SJCRH30 (cell line): ENCODE results near the gene RNF19B. TPM values are rescaled to one million over a fixed set of nuclear protein-coding genes. Genes with fewer than 3 reads are reported as not detected.
"Not testable (repeated sequence)": the region's sequence is repeated elsewhere in the genome, so short reads cannot be mapped to it uniquely, and the experiment has no call there.

Experiments used
- DNase-seq, 2 experiments: peaks; one replicate each; pipeline ENCODE4 v3.0.0-alpha.2; 2015 to 2020
- H3K27ac ChIP-seq: fragments of 250-450 bp; sonication (Bioruptor Pico); 2 replicates; pipeline ENCODE4 v1.5.1; 2020; ENCODE audit warnings: mild to moderate bottlenecking, moderate library complexity
- H3K27me3 ChIP-seq: fragments of 250-450 bp; sonication (Bioruptor Pico); 2 replicates; pipeline ENCODE4 v1.5.1; 2020; ENCODE audit warnings: mild to moderate bottlenecking, moderate library complexity
- H3K36me3 ChIP-seq: fragments of 250-450 bp; sonication (Bioruptor Pico); 2 replicates; pipeline ENCODE4 v1.5.1; 2020; ENCODE audit warnings: mild to moderate bottlenecking, moderate library complexity
- H3K4me1 ChIP-seq: fragments of 250-450 bp; sonication (Bioruptor Pico); 2 replicates; pipeline ENCODE4 v1.5.1; 2020; ENCODE audit warnings: mild to moderate bottlenecking, moderate library complexity
- H3K4me3 ChIP-seq: fragments of 250-450 bp; sonication (Bioruptor Pico); 2 replicates; pipeline ENCODE4 v1.5.1; 2020; ENCODE audit warnings: mild to moderate bottlenecking, moderate library complexity
- H3K9me3 ChIP-seq: fragments of 250-450 bp; sonication (Bioruptor Pico); replicated peaks from 2 replicates; pipeline ENCODE4 v1.5.1; 2020; ENCODE audit warnings: mild to moderate bottlenecking, moderate library complexity
- total RNA-seq: library from RNA; depleted of rRNA; stranded (reverse); fragments of >200 nt; shearing (Covaris generic); gene quantifications from 2 replicates; pipeline ENCODE4 v1.2.3, GENCODE V29; 2014

RNF19B gene
- total RNA-seq, 1 experiment from 2014 or later, result 10.5 TPM

DNA sequence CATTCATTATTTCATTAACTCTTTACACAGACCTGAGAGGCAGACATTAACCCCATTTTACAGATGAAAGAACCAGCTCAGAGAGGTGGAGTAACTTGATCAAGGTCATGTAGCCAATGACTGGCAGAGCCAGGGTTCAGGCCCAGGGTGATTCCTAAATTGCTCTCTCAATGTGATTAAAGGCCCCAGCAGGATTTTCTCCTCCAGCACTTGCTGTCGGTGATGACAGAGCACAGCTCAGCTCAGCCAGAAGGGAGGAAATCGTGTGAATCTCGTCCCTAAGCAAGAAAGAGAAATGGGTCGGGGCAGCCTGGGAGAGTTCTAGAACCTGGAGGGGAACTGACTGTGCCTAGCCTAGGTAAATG is 19.5 kb upstream of the RNF19B start:
- H3K4me1 ChIP-seq, result peaks cover 2% of the 10 kb centered on the region
- no peaks in the 10 kb centered on the region for H3K27me3 ChIP-seq
- no peaks in the 10 kb centered on the region for H3K36me3 ChIP-seq
- no peaks in the 10 kb centered on the region for H3K9me3 ChIP-seq
- H3K4me3 ChIP-seq, result no peak overlapping the region
- H3K27ac ChIP-seq, result no peak overlapping the region
- DNase-seq, result no peak

DNA sequence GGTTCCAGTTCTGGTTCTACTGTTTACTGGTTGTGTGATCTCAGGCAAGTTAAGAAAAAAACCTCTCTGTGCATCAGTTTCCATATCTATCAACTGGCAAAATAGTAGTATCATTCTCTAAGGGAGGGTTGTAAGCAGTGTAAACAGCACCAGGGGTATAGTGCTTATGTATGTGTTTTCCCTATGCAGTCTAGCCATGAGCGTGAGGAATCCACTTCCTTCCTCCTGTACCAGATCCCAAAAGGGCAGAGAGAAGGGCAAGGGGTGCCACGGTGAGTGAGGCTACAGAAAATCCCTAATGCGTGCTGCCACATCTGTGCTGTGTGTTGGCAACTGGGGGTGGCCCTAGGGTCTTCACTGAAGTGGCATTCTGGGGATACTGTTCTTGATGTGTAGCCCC is 18.4 kb upstream of the RNF19B start:
- H3K4me1 ChIP-seq, result no peaks in the 10 kb centered on the region
- no peaks in the 10 kb centered on the region for H3K9me3 ChIP-seq
- no peak overlapping the region for H3K4me3 ChIP-seq
- H3K36me3 ChIP-seq, result no peaks in the 10 kb centered on the region
- no peaks in the 10 kb centered on the region for H3K27me3 ChIP-seq
- no peak for DNase-seq
- no peak overlapping the region for H3K27ac ChIP-seq

DNA sequence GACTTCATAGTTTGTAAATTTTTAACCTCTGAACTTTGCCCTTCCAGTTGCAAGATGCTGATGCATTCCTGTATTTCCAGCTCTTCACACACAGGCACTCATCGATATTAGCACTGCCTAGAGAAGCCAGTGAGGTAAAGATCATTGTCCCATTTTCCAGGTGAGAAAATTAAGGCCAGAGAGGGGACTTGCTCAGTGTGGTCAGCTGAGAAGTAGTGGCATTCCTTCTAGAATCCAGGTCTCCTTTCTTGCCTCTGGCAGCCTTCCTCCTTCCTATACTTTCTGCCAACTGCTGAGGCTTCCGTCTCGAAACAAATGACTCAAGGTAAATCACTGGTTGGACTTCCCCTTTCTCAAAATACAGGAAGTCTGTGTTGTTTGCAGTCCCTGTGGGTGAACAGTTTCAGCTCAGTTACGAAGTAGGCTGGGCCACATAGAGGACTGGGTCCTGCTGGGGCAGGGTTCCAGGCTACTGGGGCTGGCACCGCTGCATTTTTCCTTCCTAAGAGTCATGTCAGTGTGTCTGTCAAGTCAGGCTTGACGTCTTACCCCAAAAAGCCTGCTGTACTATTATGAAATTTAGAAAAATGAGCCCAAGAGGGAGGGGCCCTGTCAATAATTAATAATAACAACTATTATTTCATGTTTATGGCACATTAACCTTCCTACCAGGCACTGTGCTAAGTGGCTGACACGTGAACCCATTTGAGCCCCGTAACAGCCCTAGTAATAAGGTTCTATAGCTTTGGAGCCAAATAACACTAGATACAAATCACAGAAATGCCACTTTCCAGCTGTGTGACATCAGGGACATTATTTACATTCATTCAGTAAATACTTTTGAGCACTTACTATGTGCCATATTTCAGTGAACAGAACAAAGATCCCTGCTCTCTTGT is 16.6 kb upstream of the RNF19B start:
- Histone ChIP-seq H3K4me3 (no peak overlapping the region), H3K27ac (no peak overlapping the region), H3K4me1 (no peaks in the 10 kb centered on the region), H3K9me3 (0 out of 2 replicates have a peak, but pooled peaks cover 2% of the 10 kb centered on the region), H3K27me3 (no peaks in the 10 kb centered on the region), H3K36me3 (no peaks in the 10 kb centered on the region)
- DNase-seq, result no peak

DNA sequence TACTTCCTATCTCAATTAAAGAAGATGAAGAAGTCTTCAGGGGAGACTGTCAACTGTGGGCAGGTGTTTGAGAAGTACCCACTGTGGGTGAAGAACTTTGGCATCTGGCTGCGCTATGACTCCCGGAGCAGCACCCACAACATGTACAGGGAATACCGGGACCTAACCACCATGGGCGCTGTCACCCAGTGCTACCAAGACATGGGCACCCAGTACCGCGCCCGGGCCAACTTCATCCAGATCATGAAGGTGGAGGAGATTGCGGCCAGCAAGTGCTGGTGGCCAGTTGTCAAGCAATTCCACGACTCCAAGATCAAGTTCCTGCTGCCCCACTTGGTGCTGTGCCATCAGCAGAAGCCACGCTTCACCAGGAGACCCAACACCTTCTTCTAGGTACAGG is 15.5 kb upstream of the RNF19B start:
- no peaks in the 10 kb centered on the region for H3K4me1 ChIP-seq
- DNase-seq, result no peak
- no peak overlapping the region for H3K27ac ChIP-seq
- H3K27me3 ChIP-seq, result no peaks in the 10 kb centered on the region
- 0 out of 2 replicates have a peak, but pooled peaks cover 2% of the 10 kb centered on the region for H3K9me3 ChIP-seq
- H3K36me3 ChIP-seq, result no peaks in the 10 kb centered on the region
- H3K4me3 ChIP-seq, result no peak overlapping the region

DNA sequence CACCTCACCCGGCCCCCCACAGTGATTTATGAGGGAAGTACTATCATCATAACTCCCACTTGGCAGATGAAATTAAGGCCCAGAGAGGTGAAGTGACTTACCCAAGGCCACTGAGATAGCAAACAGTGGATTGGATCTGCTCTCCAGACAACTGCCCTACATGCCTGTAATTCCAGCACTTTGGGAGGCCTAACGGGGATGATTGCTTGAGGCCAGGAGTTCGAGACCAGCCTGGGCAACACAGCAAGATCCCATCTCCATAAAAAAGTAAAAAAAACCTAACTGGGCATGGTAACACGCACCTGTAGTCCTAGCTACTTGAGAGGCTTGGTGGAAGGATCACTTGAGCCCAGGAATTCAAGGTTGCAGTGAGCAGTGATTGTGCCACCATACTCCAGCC is 14.2 kb upstream of the RNF19B start:
- Histone ChIP-seq H3K9me3 (0 out of 2 replicates have a peak, but pooled peaks cover 2% of the 10 kb centered on the region), H3K27me3 (no peaks in the 10 kb centered on the region), H3K27ac (no peak overlapping the region), H3K4me1 (no peaks in the 10 kb centered on the region), H3K4me3 (no peak overlapping the region), H3K36me3 (no peaks in the 10 kb centered on the region)
- no peak for DNase-seq

DNA sequence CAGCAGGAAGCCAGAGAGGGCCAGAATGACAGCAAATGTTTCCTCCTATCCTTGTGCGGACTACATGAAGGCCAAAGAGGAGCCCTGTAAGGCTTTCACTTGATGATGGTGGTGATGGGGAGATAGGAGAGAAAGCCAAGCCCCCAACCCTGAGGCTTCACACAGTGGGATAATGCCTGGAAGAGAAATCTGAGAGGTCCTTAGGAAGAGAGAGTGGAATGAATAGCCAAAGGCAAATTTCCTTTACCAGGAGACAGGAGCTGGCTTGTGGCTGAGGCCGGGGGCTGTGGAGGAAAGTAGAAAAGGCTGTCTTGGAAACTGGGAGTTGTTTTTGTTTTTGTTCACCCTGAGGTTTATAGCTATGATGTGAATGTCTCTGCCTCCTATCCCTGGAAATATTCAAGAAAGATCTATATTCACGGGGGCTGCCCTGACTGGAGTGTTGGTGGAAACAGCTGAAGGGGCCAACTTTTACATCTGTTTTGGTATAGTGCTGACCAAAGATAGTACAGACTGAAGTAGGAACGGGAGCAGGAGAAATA is 13.0 kb upstream of the RNF19B start:
- 0 out of 2 replicates have a peak, but pooled peaks cover 2% of the 10 kb centered on the region for H3K9me3 ChIP-seq
- no peaks in the 10 kb centered on the region for H3K36me3 ChIP-seq
- no peak for DNase-seq
- H3K27me3 ChIP-seq, result peaks cover under 1% of the 10 kb centered on the region; the same call in 1 of the 2 replicates
- H3K4me3 ChIP-seq, result no peak overlapping the region
- no peak overlapping the region for H3K27ac ChIP-seq
- H3K4me1 ChIP-seq, result no peaks in the 10 kb centered on the region

DNA sequence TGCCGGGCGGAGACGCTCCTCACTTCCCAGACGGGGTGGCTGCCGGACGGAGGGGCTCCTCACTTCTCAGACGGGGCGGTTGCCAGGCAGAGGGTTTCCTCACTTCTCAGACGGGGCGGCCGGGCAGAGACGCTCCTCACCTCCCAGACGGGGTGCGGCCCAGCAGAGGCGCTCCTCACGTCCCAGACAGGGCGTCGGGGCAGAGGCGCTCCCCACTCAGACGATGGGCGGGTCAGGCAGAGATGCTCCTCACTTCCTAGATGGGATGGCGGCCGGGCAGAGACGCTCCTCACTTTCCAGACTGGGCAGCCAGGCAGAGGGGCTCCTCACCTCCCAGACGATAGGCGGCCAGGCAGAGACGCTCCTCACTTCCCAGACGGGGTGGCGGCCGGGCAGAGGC is 10.4 kb upstream of the RNF19B start:
- H3K36me3 ChIP-seq, H3K9me3 ChIP-seq, H3K27ac ChIP-seq, DNase-seq, H3K4me1 ChIP-seq, H3K4me3 ChIP-seq: not testable (repeated sequence)
- peaks cover 12% of the 10 kb centered on the region; the same call in 1 of the 2 replicates for H3K27me3 ChIP-seq

DNA sequence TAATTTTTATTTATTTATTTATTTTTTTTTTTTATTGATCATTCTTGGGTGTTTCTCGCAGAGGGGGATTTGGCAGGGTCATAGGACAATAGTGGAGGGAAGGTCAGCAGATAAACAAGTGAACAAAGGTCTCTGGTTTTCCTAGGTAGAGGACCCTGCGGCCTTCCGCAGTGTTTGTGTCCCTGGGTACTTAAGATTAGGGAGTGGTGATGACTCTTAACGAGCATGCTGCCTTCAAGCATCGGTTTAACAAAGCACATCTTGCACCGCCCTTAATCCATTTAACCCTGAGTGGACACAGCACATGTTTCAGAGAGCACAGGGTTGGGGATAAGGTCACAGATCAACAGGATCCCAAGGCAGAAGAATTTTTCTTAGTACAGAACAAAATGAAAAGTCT is 8.8 kb upstream of the RNF19B start:
- peaks cover 12% of the 10 kb centered on the region; the same call in 1 of the 2 replicates for H3K27me3 ChIP-seq
- not testable (repeated sequence) for DNase-seq, H3K4me1 ChIP-seq, H3K27ac ChIP-seq, H3K9me3 ChIP-seq, H3K36me3 ChIP-seq
- peak overlapping the region; percentile 58 for H3K4me3 ChIP-seq

DNA sequence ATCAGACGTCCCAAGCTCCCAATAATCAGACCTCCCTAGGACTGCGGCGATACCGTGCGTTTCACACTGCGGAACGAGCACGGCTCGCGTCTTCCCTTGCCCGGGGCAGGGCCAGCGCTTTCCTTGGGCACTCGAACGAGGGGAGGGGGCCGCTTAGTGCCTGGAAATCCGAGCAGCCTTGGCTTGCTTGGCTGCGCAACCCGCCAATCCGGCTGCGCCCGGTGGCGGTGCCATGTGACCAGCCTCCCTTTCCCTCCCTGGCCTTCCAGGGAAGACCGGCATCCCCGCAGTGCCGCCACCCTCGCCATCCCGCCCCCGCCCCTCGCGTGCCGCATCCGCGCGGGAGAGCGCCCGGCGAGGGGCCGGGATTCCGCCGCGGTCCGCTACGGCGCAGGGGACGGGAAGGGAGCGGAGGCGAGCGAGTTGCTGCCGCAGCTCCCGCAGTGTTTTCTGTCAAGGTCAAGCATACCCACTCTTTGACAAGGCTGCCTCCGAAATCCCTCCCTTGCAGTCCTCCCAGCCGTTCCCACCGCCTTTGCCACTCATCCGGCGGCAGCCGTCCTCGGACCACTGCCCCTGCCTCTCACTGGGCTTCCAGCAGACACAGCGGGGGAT is 8.3 kb upstream of the RNF19B start:
- Histone ChIP-seq H3K4me3 (peak overlapping the region; percentile 58), H3K36me3 (no peaks in the 10 kb centered on the region), H3K4me1 (no peaks in the 10 kb centered on the region), H3K9me3 (0 out of 2 replicates have a peak, but pooled peaks cover 2% of the 10 kb centered on the region), H3K27me3 (peaks cover 12% of the 10 kb centered on the region), H3K27ac (no peak overlapping the region)
- peak; percentile 76 to 83 for DNase-seq

DNA sequence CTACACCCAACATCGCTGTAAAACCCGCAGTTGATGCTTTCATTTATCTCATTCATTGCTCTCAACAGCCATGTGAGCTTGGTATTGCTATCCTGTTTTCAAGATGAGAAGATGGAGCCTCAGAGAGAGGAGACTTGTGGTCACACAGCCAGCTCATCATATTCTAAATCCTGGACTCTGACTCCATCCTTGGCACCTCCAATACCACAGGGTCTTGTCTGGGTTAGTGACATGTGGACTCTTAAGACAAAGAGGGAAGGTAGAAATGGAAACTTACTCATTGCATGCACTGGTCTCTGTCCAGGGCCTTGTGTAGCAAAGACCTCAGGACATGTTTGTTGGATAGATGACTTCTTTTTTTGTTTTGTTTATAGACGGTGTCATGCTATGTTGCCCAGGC is 7.0 kb upstream of the RNF19B start:
- no peaks in the 10 kb centered on the region for H3K36me3 ChIP-seq
- DNase-seq, result no peak
- H3K4me3 ChIP-seq, result no peak overlapping the region
- H3K4me1 ChIP-seq, result no peaks in the 10 kb centered on the region
- H3K27ac ChIP-seq, result no peak overlapping the region
- H3K27me3 ChIP-seq, result peaks cover 12% of the 10 kb centered on the region
- no peaks in the 10 kb centered on the region for H3K9me3 ChIP-seq

DNA sequence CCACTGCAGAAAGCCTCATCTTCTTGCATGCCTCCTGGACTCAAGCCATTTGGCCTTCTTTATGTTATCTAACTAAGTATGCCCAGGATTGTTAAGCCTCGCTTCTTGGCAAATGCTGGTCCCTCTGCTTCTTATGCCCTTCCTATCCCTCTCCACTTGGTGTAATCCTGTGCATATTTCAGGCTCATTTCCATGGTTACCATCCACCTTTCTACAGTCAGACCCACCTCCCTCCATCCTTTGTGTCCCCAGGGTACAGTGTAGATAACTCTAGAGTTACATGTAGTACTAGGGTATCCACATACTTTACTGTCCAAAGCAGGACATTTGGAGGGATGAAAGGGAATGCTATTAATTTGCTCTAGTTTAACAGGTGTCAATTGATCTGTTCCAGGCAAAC is 6.5 kb upstream of the RNF19B start:
- no peaks in the 10 kb centered on the region for H3K9me3 ChIP-seq
- no peak for DNase-seq
- H3K27ac ChIP-seq, result no peak overlapping the region
- H3K36me3 ChIP-seq, result no peaks in the 10 kb centered on the region
- no peaks in the 10 kb centered on the region for H3K4me1 ChIP-seq
- H3K4me3 ChIP-seq, result no peak overlapping the region
- H3K27me3 ChIP-seq, result peaks cover 12% of the 10 kb centered on the region

DNA sequence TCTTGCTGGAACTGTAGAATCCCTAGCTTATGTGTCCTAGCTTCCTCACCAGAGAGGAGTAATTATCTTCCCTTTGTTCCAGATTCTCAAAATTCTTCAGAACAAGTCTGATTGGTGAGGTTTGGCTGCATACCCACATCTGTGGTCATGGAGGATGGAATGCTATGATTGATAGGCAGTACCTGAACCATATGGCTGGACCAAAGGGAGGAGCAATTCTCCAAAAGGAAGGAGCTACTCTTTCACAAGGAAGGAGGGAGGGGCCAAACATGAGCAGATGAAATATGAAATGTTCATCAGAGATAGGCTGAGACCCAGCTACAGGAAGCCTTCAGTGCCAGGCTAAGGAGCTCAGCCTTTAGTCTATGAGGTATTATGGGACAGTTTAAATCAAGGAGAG is 5.0 kb upstream of the RNF19B start:
- Histone ChIP-seq H3K4me1 (no peaks in the 10 kb centered on the region), H3K27ac (no peak overlapping the region), H3K27me3 (peaks cover 12% of the 10 kb centered on the region), H3K9me3 (no peaks in the 10 kb centered on the region), H3K4me3 (no peak overlapping the region), H3K36me3 (no peaks in the 10 kb centered on the region)
- no peak for DNase-seq

DNA sequence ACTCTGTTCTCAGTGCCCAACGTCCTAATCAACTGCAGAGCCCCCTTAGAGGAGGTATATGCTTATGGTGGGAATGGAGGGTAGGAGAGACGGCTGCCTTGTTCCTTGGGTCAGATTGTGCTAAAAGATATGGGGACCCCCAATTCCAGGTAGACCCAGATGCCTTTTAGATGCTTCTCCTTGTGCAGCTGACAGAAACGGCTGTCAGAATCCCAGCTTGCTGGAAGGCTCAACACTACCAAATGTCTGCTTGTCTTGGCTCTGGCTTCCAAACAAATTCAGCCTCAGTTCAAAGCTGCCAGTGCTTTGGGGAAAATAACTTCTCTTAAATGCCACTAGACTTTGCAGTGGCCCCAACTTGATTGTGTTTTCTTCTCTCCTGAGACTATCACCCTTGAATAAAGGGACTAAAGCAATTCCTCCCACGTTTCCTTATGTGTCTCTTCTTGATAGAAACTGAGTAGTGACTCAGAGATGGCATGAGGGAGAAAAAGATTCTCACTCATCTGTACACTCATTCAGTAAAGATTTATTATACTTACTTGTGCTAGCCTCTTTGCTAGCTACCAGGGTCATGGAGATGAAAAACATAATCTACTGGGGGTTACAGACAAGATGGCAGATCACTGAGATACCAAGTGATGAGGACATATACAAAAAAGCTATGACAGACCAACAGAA is 3.4 kb upstream of the RNF19B start:
- H3K4me1 ChIP-seq, result no peaks in the 10 kb centered on the region
- no peak for DNase-seq
- no peak overlapping the region for H3K27ac ChIP-seq
- no peaks in the 10 kb centered on the region for H3K36me3 ChIP-seq
- peaks cover 12% of the 10 kb centered on the region for H3K27me3 ChIP-seq
- no peaks in the 10 kb centered on the region for H3K9me3 ChIP-seq
- H3K4me3 ChIP-seq, result no peak overlapping the region

DNA sequence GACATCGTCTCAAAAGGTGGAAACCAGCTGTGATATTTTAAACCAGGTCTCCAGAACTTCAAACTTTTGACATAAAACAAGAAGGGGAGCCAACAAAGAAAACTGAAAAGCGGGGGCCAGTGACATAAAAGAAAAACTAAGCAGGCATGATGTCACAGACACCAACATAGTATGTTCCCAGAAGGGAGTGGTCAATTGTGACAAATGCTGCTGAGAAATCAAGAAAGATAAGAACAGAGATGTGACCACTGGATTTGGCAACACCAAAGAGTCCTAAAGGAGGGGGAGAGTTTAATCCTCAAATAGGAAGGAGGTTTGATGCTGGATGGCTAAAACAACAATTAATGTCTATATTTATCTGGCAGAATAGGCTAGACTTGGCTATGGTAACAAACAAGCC is 2.3 kb upstream of the RNF19B start:
- no peak overlapping the region for H3K27ac ChIP-seq
- no peak overlapping the region for H3K4me3 ChIP-seq
- peaks cover 7% of the 10 kb centered on the region; the same call in 1 of the 2 replicates for H3K4me1 ChIP-seq
- no peak for DNase-seq
- H3K36me3 ChIP-seq, result no peaks in the 10 kb centered on the region
- H3K9me3 ChIP-seq, result no peaks in the 10 kb centered on the region
- H3K27me3 ChIP-seq, result peaks cover 6% of the 10 kb centered on the region; the same call in 1 of the 2 replicates
